GM20000 (cell line): Measurements from ENCODE around the gene DCLK2.
"Not testable (repeated sequence)": the region's sequence is repeated elsewhere in the genome, so short reads cannot be mapped to it uniquely, and the experiment has no call there.

Source experiments
- DNase-seq: peaks from one replicate; pipeline ENCODE4 v3.0.0; 2012; ENCODE audit warnings: low spot score
- TF ChIP-seq, protein P1 (sequence below): IDR thresholded peaks from 2 replicates; pipeline ENCODE4 v1.5.1; 2012; ENCODE audit warnings: mild to moderate bottlenecking, control low read depth; ENCODE audit errors: extremely low read depth, missing control alignments

Gene DCLK2

DNA sequence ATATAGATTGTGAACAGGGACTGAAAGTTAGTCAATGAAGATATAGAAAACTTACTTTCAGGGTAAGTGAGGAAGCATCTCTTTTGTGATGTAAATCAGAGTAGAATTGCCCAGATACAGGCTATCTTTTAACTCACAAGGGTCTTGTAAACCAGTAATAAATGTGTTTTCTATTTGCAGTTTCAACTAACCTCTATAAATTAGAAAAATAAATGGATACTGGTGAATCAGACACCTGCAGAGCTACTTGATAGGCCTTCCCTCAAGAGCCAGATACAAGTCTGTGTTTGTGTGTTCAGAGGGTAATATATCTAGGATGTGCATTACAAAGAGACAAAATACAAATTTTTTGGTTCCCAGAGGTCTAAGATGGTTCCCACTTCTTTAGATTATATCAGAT lies 82.9 kb downstream of the DCLK2 start:
- TF ChIP-seq, protein P1, sequence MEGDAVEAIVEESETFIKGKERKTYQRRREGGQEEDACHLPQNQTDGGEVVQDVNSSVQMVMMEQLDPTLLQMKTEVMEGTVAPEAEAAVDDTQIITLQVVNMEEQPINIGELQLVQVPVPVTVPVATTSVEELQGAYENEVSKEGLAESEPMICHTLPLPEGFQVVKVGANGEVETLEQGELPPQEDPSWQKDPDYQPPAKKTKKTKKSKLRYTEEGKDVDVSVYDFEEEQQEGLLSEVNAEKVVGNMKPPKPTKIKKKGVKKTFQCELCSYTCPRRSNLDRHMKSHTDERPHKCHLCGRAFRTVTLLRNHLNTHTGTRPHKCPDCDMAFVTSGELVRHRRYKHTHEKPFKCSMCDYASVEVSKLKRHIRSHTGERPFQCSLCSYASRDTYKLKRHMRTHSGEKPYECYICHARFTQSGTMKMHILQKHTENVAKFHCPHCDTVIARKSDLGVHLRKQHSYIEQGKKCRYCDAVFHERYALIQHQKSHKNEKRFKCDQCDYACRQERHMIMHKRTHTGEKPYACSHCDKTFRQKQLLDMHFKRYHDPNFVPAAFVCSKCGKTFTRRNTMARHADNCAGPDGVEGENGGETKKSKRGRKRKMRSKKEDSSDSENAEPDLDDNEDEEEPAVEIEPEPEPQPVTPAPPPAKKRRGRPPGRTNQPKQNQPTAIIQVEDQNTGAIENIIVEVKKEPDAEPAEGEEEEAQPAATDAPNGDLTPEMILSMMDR = no peak
- DNase-seq = no peak

DNA sequence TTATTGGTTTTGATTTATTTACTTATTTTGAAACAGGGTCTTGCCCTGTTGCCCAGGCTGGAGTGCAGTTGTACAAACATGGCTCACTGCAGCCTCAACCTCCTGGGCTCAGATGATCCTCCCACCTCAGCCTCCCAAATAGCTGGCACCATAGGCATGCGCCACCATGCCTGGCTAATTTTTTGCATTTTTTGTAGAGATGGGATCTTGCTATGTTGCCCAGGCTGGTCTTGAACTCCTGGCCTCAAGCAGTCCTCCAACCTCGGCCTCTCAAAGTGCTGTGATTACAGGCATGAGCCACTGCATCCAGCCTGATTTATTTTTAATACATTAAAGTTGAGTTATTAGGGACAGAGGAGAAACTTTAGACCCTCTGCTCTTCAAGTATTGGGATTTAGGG lies 83.8 kb downstream of the DCLK2 start:
- DNase-seq = not testable (repeated sequence)

DNA sequence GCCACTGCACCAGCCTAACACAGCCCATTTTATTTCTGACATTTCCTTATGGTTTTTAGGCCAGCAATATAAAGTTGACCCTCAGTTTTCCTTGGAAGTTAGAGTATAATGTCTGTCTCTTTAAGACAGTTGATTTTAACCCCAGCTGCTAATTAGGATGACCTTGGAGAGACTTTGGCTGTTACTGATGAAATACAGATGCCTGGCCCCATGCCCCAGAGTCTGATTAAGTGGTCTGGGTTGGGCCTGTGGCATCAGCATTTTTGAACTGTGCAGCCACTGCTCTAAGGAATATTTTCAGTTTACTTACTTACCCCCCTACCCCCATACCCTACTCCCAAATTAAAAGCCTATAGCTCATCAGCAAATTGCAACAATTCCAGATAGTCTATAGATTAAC lies 85.8 kb downstream of the DCLK2 start:
- no peak for DNase-seq
- TF ChIP-seq, protein P1 = no peak

DNA sequence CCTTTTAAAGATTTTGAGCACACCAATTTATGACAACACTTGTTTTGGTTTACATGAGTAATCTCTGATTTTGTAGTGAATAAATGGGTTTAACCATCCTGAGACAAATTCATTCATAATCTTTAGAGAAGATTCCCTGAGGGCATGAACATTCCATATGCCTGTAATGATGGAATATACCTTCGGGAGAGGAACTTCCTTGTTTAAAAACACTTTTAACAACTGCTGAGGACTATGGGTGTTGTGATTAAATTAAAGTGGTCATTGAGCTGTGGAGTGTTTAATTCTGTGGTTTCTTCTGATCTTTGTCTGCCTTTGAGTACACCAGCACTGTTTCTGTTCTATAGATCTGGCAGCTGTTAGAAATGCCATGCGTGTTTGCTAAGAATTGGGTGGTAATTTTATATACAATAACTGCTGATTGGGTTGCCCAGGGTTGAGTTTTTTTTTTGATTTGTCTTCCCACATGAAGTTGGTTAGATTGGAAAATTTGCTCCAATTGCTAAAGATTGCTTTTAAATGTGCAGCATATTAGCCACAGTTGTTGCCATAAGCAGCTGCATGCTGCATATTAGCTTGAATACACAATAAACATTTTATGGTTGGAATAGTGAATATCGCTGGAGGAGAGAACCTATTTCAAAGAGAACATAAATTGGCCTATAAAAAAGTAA lies 86.8 kb downstream of the DCLK2 start:
- DNase-seq = no peak
- TF ChIP-seq, protein P1 = no peak

DNA sequence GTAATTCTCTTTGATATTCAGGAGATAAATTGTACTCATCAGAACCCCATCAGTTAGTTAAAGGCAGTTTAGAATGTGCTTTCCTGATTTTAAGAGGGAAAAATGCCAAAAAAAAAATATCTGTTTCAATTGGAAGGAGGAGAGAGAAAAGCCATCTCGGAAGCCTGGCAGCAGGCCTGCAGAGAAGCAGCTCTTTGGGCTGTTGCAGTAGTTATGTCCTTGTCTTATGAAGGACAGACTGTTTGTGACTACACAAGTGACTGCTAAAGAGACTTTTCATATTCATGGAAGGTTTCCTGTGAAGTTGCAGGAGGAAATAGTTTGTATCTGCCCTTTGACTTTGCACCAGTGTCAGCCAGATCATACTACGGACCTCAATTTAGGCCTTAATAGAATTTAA lies 88.8 kb downstream of the DCLK2 start:
- TF ChIP-seq, protein P1 = no peak
- no peak for DNase-seq

DNA sequence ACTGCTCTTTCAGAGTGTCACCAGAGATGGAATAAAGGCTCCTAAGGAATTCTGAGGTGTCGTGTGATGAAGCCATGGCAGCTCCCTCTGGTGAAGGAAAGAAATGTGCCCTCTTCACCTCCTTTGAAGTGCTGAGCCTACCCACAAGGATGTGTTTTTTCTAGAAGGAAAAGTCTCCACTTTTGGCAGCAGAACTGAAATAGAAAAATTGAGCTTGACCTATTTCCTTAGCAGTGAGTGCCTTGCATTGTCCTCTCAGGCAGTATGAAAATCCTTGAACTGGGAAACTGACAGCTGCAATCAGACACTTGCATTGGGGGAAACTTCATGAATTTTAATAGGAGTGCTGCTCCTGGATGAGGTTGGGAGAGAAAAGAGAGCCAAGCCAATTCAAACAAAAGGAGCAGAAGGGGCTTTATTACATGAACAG lies 95.2 kb downstream of the DCLK2 start:
- TF ChIP-seq, protein P1 = no peak

DNA sequence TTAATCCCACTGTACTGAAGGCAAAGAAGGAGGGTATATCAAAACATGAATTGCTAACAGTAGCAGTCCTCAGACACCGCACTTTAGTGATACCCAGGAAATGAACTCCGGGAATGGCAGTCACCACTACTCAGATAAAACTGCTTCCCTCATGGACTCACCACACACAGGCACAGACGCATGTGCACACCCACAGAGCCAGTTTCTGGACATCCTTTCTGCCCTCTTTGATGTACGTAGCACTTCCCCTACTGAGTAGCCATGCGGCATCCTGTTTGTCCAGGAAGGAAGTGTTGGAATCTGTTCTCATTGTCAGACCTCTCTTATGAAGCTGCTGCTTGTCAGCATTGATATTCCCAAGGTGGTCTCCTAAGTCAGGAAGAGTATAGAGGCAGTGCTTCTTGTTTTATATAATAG lies 95.7 kb downstream of the DCLK2 start:
- no peak for DNase-seq
- TF ChIP-seq, protein P1 = no peak

More for the DNA sequence above, 95.2 kb downstream of the DCLK2 start:
- no peak for DNase-seq

DNA sequence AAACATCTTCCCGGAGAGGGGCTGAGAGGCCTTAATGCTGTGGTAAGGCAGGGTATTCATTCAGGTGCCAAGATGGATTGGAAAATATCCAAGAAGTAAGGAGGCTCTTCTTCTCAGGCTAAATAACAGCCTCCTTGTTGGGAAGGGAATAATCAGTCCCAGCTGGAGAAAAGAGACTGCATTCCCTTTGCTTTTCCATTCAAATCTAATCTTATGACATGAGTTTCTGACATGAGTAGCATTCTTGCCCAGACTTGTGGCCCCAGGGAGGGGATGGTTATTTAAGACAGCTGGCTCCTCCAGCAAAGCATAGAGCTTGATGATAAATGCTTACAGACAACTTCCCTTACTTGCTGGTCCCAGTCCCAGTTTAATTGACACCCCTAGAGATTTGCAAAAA lies 98.3 kb downstream of the DCLK2 start:
- DNase-seq = no peak
- TF ChIP-seq, protein P1 = no peak
